Left ventricle myocardium superior (tissue), 1 donor: ENCODE measurements around the gene COQ6. TPM values are rescaled to one million over a fixed set of nuclear protein-coding genes. Genes with fewer than 3 reads are reported as not detected.
"Not testable (repeated sequence)": the region's sequence is repeated elsewhere in the genome, so short reads cannot be mapped to it uniquely, and the experiment has no call there.

Experiments
- ATAC-seq: fragments of 200-7000 bp; cut with Tn5 transposase; one replicate; pipeline ENCODE4 v1.9.1; 2020; ENCODE audit warnings: mild to moderate bottlenecking, moderate library complexity
- DNase-seq: peaks from one replicate; pipeline ENCODE4 v3.0.0-alpha.2; 2020
- intact Hi-C: fragments of 100-400 bp; cut with micrococcal nuclease; formaldehyde crosslinking; loops from one replicate; pipeline ENCODE4 v1.11.0; 2022
- long read RNA-seq: library from polyadenylated mRNA; unstranded; transcript quantifications from one replicate; pipeline ENCODE4 v2.0.0, GENCODE V29; 2021
- total RNA-seq: library from RNA; stranded (reverse); fragmentation: NEBNext Ultra II Directional; extraction: Animal tissue kit (Norgen Biotek cat#: 25700); gene quantifications from one replicate; pipeline ENCODE4 v1.2.1, GENCODE V29; 2021
- donor health status: DM: no; HTN: yes; CAD: no; lungs with severe emphysema.

Gene COQ6
- total RNA-seq: 50.7 TPM
- long read RNA-seq, transcript COQ6-201 (12 exons, 2,118 nt): major isoform, 137 of 194 reads
- long read RNA-seq, partial matches to known transcripts: 40 of 194 reads
- long read RNA-seq, other reads (novel, unspliced or antisense): 14 of 194 reads

DNA sequence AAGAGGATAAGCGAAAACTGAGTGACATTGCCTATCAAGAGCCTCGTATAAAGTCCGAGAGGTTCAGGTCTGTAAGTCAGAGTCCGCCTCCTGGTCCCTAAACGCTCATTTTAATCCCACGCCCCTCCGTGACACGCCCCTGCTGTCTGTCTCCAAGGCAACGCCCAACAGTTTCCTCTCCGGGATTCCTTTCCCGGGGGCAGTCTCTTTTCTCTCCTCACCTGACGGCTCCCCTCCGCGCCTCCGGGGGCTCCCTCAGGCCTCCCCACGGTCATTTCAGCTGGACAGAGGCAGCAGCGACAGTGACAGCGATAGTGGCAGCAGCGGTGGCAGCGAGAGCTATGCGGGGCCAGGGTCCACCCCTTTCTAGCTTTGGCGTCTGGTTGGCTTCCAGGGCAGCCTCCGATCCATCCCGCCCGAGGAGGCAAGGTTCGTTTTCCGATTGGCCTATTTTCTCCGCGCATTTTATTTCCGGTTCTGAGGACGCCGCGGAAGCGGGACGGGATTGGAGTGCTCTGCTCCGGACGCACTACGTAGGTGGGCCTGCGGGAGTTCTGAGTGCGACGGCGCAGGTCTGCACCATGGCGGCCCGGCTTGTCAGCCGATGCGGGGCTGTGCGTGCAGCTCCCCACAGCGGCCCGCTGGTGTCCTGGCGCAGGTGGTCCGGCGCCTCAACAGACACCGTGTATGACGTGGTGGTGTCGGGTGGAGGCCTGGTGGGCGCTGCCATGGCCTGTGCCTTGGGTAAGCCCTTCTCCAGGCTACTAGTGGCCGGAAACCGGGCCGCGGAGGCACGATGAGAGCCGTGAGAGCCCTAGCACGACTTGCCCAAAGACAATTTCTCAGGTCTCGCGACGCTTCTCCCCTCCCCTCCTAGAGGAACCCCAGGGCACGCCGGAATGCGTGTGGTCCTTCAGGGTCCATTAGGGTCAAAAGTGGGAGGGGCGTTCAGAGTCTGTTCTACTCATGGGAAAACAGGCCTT is at the start of gene COQ6, which contains the start of gene FAM161B:
Gene COQ6 (plus strand): TSS at position 551 of the 983 bp plus-strand sequence. CDS start 31 bp downstream, at position 582.
Gene FAM161B (minus strand): TSS at position 343 of the 983 bp plus-strand sequence. CDS start 68 bp downstream, at position 275.
- peak; percentile 98 for ATAC-seq
- intact Hi-C loops: no loop called here
- peak; percentile 95 for DNase-seq

DNA sequence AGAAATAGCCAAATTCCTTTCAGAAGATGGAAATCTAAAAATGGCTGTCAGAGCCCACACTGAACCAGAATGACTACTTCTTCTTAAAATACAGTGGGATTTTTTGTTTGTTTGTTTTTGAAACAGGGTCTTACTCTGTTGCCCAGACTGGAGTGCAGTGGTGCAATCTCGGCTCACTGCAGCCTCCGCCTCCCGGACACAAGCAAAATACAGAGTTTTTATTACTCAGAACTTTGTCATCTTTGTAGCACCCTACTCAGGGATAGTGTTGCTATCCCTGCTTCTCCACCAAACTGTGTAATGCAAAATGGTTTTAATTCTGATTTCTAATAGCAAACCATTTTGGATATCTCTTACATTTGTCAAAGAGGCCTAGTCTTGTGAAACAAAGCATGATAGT is 47.1 kb upstream of the COQ6 start:
- ATAC-seq: no peak
- DNase-seq: no peak
- intact Hi-C loops: no loop called here

GRCh38 chr14:73909681-73910080 is 40.4 kb upstream of the COQ6 start:
- intact Hi-C loops: no loop called here
- ATAC-seq: peak; percentile 37
- DNase-seq: no peak

DNA sequence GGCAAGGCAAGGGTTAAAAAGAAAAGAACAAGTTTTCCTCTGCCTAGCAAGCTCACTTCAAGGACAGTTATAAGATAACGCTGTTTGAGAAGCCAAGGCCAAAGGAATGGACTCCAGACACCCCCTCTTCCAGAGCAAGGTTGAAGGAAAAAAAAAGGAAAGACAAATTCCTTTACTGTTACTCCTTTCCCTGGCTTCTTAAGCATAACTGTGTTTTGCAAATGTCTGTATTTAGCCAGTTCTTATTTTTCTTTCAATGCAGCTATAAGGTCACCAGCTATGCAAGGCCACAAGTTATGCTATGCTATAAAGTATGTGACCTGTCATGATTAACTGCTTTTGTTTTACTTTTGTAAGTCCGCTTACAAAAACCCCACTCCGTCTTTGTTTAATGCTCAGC is 36.8 kb upstream of the COQ6 start:
- intact Hi-C loops: no loop called here
- no peak for ATAC-seq
- DNase-seq: no peak

DNA sequence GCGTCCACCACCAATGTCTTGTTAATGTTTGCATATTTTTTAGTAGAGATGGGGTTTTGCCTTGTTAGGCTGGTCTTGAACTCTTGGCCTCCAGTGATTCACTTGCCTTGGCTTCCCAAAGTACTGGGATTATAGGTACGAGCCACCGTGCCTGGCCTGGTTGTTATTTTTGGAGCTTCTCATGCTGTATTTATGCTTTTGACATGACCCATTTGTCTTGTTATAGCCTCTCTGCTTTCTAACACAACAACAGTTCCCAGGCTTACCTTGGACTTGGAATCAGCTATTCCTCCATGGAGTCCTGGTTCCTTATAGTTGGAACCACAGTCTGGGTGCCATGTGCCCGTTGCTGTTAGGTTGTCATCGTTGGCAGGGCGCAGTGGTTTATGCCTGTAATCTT is 33.8 kb upstream of the COQ6 start:
- ATAC-seq (no peak), DNase-seq (no peak)
- intact Hi-C loops: no loop called here

GRCh38 chr14:73919457-73919856 is 30.6 kb upstream of the COQ6 start:
- intact Hi-C loops, ATAC-seq, DNase-seq: not testable (repeated sequence)

DNA sequence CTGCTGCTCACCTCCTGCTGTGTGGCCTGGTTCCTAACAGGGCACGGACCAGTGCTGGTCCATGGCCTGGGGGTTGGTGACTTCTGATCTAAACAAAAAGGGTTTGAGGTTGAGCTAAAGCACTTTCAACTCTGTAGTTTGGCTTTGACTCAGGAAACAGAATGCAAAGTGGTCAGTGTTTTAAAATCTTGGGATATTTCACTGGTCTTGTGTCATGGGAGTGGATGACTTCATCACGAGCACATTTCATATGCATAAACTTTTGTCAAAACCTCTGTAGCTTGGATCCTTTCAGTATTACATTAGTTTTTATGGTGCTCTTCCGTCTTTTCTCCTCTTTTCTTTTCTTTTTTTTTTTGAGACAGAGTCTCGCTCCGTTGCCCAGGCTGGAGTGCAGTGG is 25.8 kb upstream of the COQ6 start:
- no peak for DNase-seq
- intact Hi-C loops: no loop called here
- no peak for ATAC-seq

- ATAC-seq (no peak), DNase-seq (no peak)
- intact Hi-C loops: no loop called here
Measured at GRCh38 chr14:73935666-73936065, 14.4 kb upstream of the COQ6 start.

GRCh38 chr14:73936548-73936947 is 13.6 kb upstream of the COQ6 start:
- no peak for ATAC-seq
- DNase-seq: no peak
- intact Hi-C loops: no loop called here

DNA sequence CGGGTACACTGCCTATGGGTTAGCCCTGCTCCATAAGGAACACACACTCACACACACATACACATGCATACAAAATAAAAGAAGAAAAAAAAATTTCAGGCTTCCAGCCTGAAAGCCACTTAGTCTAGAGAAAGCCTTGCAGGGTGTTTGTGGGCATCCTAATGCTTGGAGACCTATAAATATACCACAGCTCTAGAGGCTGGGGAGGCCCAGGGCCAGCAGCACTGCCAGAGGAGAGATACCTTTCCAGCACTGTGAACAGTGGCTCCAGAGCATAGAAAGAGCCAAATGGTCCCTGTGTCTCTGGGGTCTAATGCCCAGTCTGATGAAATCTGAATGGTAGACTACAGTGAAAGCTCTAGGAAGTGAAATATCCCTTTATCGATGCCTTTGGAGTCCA is 13.1 kb upstream of the COQ6 start:
- no peak for DNase-seq
- peak; percentile 58 for ATAC-seq
- intact Hi-C loops: no loop called here

GRCh38 chr14:73942180-73942579 is 7.9 kb upstream of the COQ6 start:
- intact Hi-C loops: no loop called here
- DNase-seq: no peak
- ATAC-seq: no peak

- ATAC-seq (peak; percentile 73), DNase-seq (no peak)
- intact Hi-C loops: no loop called here
Measured at GRCh38 chr14:73943083-73943482, 7.0 kb upstream of the COQ6 start.

GRCh38 chr14:73944432-73945158 is 5.5 kb upstream of the COQ6 start:
- intact Hi-C loops: no loop called here
- ATAC-seq (no peak), DNase-seq (no peak)

GRCh38 chr14:73945159-73945670 is 4.9 kb upstream of the COQ6 start:
- intact Hi-C loops: no loop called here
- no peak for ATAC-seq

DNA sequence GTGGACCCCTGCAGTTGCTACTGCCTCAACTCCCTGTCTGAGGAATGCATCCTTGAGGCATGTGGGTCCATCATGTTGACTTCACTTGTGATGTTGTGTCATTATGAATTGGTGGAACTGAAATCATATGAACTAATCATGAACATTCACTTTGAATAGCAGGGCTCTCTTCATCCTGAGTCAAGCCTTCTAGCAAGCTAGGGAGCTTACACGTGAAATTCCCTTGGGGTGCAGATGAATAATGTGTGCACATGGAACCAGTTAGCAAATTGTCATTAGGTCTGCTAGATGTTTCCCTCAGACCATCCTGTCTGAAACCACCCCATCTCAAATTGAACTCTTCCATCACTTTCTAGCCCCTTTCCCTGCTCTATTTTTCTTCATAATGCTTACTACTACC is 3.6 kb downstream of the COQ6 start:
- DNase-seq: no peak
- no peak for ATAC-seq
- intact Hi-C loops: no loop called here

More at GRCh38 chr14:73945159-73945670, 4.9 kb upstream of the COQ6 start:
- no peak for DNase-seq

- DNase-seq (no peak), ATAC-seq (no peak)
- intact Hi-C loops: no loop called here
Measured at GRCh38 chr14:73955674-73956073, 5.6 kb downstream of the COQ6 start.

GRCh38 chr14:73958591-73958990 is 8.5 kb downstream of the COQ6 start:
- no peak for ATAC-seq
- DNase-seq: no peak
- intact Hi-C loops: no loop called here

GRCh38 chr14:73961192-73961591 is 11.1 kb downstream of the COQ6 start:
- intact Hi-C loops: no loop called here
- no peak for ATAC-seq
- no peak for DNase-seq

GRCh38 chr14:73965216-73965615 is 15.1 kb downstream of the COQ6 start:
- DNase-seq: no peak
- intact Hi-C loops: no loop called here
- no peak for ATAC-seq

GRCh38 chr14:73968885-73969284 is 18.8 kb downstream of the COQ6 start:
- DNase-seq: no peak
- intact Hi-C loops: no loop called here

More at GRCh38 chr14:73968885-73969284, 18.8 kb downstream of the COQ6 start:
- no peak for ATAC-seq
